Endodermal cell (in vitro differentiated cells): Measurements from ENCODE around the gene IL22RA1. TPM values are rescaled to one million over a fixed set of nuclear protein-coding genes. Genes with fewer than 3 reads are reported as not detected.

Experiments
- DNase-seq: peaks from one replicate; pipeline ENCODE4 v3.0.0-alpha.2; 2017
- H3K27ac ChIP-seq: 2 replicates; pipeline ENCODE4 v1.5.1; 2013; ENCODE audit warnings: mild to moderate bottlenecking, low read depth, low read length, moderate library complexity
- H3K27me3 ChIP-seq: 2 replicates; pipeline ENCODE4 v1.6.1; 2013; ENCODE audit warnings: mild to moderate bottlenecking, low read length, moderate library complexity; ENCODE audit not compliant: insufficient read depth, control insufficient read depth, poor library complexity, severe bottlenecking
- H3K36me3 ChIP-seq: 2 replicates; pipeline ENCODE4 v1.7.0; 2013; ENCODE audit warnings: mild to moderate bottlenecking, low read length, moderate library complexity; ENCODE audit not compliant: control insufficient read depth, insufficient read depth
- H3K4me1 ChIP-seq: one replicate; pipeline ENCODE4 v1.7.0; 2013; ENCODE audit warnings: low read length; ENCODE audit not compliant: control insufficient read depth, insufficient read depth
- H3K4me3 ChIP-seq: 2 replicates; pipeline ENCODE4 v1.5.1; 2013; ENCODE audit warnings: mild to moderate bottlenecking, low read length, moderate library complexity
- H3K9ac ChIP-seq: 2 replicates; pipeline ENCODE4 v1.6.1; 2013; ENCODE audit warnings: mild to moderate bottlenecking, low read length, moderate library complexity; ENCODE audit not compliant: poor library complexity, severe bottlenecking; ENCODE audit errors: extremely low read depth
- H3K9me3 ChIP-seq: 2 replicates; pipeline ENCODE4 v1.6.1; 2013; ENCODE audit warnings: mild to moderate bottlenecking, low read length, moderate library complexity; ENCODE audit not compliant: control insufficient read depth
- H3K27ac Mint-ChIP-seq: 2 replicates; pipeline ENCODE4 v1.8.0; 2020; ENCODE audit warnings: mixed read lengths
- H3K27me3 Mint-ChIP-seq: 2 replicates; pipeline ENCODE4 v1.8.0; 2021; ENCODE audit warnings: mild to moderate bottlenecking, mixed read lengths; ENCODE audit not compliant: insufficient read depth
- H3K36me3 Mint-ChIP-seq: 2 replicates; pipeline ENCODE4 v1.8.0; 2020; ENCODE audit warnings: low read depth, mixed read lengths
- H3K4me1 Mint-ChIP-seq: 2 replicates; pipeline ENCODE4 v1.8.0; 2020; ENCODE audit warnings: mixed read lengths
- H3K4me3 Mint-ChIP-seq: 2 replicates; pipeline ENCODE4 v1.8.0; 2020; ENCODE audit warnings: mild to moderate bottlenecking, moderate library complexity, mixed read lengths
- H3K9me3 Mint-ChIP-seq: 2 replicates; pipeline ENCODE4 v1.8.0; 2020; ENCODE audit warnings: mild to moderate bottlenecking, mixed read lengths
- CTCF ChIP-seq: fragments of 200-600 bp; sonication (generic); conservative IDR thresholded peaks from 2 replicates; pipeline ENCODE4 v1.5.0; 2021; ENCODE audit warnings: antibody characterized with exemption, mild to moderate bottlenecking
- WGBS, 2 experiments: methylation state at CpG; one replicate each; pipeline versions ENCODE4 v1.1.5 to v1.1.7; 2013; ENCODE audit warnings: missing lambda C conversion rate in 2 of 2, mixed read lengths in 1 of 2; ENCODE audit not compliant: insufficient coverage in 1 of 2, insufficient read length in 1 of 2; 5-methylcytosine and 5-hydroxymethylcytosine counted together
- total RNA-seq, 2 donors: library from RNA; stranded (reverse); fragmentation: NEBNext Ultra II Directional in 1 of 2; extraction: Animal tissue kit (Norgen Biotek cat#: 25700) in 1 of 2; gene quantifications; 2 replicates in 1 of 2; 3 replicates in 1 of 2; pipeline ENCODE4 v1.2.1, GENCODE V29; 2021

Gene IL22RA1
- total RNA-seq, 2 donors from 2014 or later = not detected

- Histone ChIP-seq H3K27ac (no peak overlapping the region), H3K9me3 (no peaks in the 10 kb centered on the region), H3K36me3 (no peaks in the 10 kb centered on the region), H3K27me3 (no peaks in the 10 kb centered on the region), H3K9ac (no peak overlapping the region), H3K4me1 (peaks cover 7% of the 10 kb centered on the region), H3K4me3 (no peak overlapping the region)
- WGBS, 2 experiments = 88 to 100% methylated on average over 1 to 13 of the region's 13 CpGs
- H3K27me3 Mint-ChIP-seq = no peaks in the 10 kb centered on the region
- H3K36me3 Mint-ChIP-seq = no peaks in the 10 kb centered on the region
- peaks cover 2% of the 10 kb centered on the region for H3K4me1 Mint-ChIP-seq
- no peak for TF ChIP-seq CTCF
- H3K9me3 Mint-ChIP-seq = no peaks in the 10 kb centered on the region
- H3K27ac Mint-ChIP-seq = no peak overlapping the region
- DNase-seq = no peak
- no peak overlapping the region for H3K4me3 Mint-ChIP-seq
Measured at GRCh38 chr1:24091971-24092482, 50.9 kb downstream of the IL22RA1 start.

GRCh38 chr1:24090736-24091135 is 52.2 kb downstream of the IL22RA1 start:
- H3K27ac ChIP-seq = no peak overlapping the region
- H3K36me3 Mint-ChIP-seq = no peaks in the 10 kb centered on the region
- no peaks in the 10 kb centered on the region for H3K27me3 Mint-ChIP-seq
- H3K4me1 Mint-ChIP-seq = peaks cover 2% of the 10 kb centered on the region
- no peaks in the 10 kb centered on the region for H3K9me3 ChIP-seq
- no peak overlapping the region for H3K9ac ChIP-seq
- no peak overlapping the region for H3K4me3 ChIP-seq
- no peaks in the 10 kb centered on the region for H3K36me3 ChIP-seq
- no peak overlapping the region for H3K4me3 Mint-ChIP-seq
- peaks cover 7% of the 10 kb centered on the region for H3K4me1 ChIP-seq
- H3K27ac Mint-ChIP-seq = no peak overlapping the region
- TF ChIP-seq CTCF = no peak
- no peaks in the 10 kb centered on the region for H3K9me3 Mint-ChIP-seq
- WGBS, 2 experiments = 94 to 97% methylated on average over 8 to 11 of the region's 11 CpGs
- no peak for DNase-seq
- H3K27me3 ChIP-seq = no peaks in the 10 kb centered on the region

GRCh38 chr1:24089743-24090555 is 53.0 kb downstream of the IL22RA1 start:
- Histone ChIP-seq H3K9ac (no peak overlapping the region), H3K9me3 (no peaks in the 10 kb centered on the region), H3K4me3 (no peak overlapping the region), H3K4me1 (peaks cover 7% of the 10 kb centered on the region), H3K27me3 (no peaks in the 10 kb centered on the region), H3K36me3 (no peaks in the 10 kb centered on the region), H3K27ac (no peak overlapping the region)
- H3K36me3 Mint-ChIP-seq = no peaks in the 10 kb centered on the region
- peaks cover 2% of the 10 kb centered on the region for H3K4me1 Mint-ChIP-seq
- 95% methylated on average over 13 to 14 of the region's 14 CpGs for WGBS, 2 experiments
- H3K27ac Mint-ChIP-seq = no peak overlapping the region
- no peaks in the 10 kb centered on the region for H3K27me3 Mint-ChIP-seq
- H3K4me3 Mint-ChIP-seq = no peak overlapping the region
- no peaks in the 10 kb centered on the region for H3K9me3 Mint-ChIP-seq
- TF ChIP-seq CTCF = no peak
- DNase-seq = no peak
